Vagina (tissue), 2 donors: ENCODE measurements around the gene EPOP.

Experiments used
- POLR2AphosphoS5 ChIP-seq, 2 donors: sonication (generic); formaldehyde crosslinking; IDR thresholded peaks; one replicate each; pipeline ENCODE4 v1.9.0; 2017; ENCODE audit warnings: antibody characterized with exemption in 2 of 2, mild to moderate bottlenecking in 2 of 2, low read depth in 1 of 2; ENCODE audit not compliant: insufficient read depth in 1 of 2
- TF ChIP-seq, protein P1 (sequence below), 3 experiments: fragments of 450-650 bp in 2 of 3; fragments of 200-600 bp in 1 of 3; sonication (generic) in 1 of 3; IDR thresholded peaks; one replicate each; pipeline ENCODE4 v1.5.1; 2017 to 2019; ENCODE audit warnings: antibody characterized with exemption in 3 of 3, mild to moderate bottlenecking in 2 of 3, moderate library complexity in 2 of 3

DNA sequence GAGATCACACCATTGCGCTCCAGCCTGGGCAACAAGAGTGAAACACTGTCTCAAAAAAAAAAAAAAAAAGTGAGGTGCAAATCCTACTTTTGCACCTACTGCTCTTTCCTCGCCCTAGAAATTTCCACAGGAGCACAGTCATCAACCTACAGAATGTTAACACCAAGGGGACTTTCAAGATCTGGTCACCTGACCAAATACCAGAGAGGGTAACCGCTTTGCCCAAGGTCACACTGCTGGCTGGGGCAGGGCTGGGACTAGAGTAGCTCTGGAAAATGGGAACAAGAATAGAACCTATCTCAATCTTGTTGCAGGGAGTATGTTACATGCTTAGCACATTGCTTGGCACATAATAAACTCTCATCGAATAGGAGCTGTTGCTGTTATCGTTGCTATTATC is 24.0 kb upstream of the EPOP start:
- no peak for TF ChIP-seq POLR2AphosphoS5 (IDR thresholded peaks at IDR 0.05; ENCODE audit: insufficient read depth in 1 of 2, low read depth in 1 of 2)
- TF ChIP-seq, protein P1, sequence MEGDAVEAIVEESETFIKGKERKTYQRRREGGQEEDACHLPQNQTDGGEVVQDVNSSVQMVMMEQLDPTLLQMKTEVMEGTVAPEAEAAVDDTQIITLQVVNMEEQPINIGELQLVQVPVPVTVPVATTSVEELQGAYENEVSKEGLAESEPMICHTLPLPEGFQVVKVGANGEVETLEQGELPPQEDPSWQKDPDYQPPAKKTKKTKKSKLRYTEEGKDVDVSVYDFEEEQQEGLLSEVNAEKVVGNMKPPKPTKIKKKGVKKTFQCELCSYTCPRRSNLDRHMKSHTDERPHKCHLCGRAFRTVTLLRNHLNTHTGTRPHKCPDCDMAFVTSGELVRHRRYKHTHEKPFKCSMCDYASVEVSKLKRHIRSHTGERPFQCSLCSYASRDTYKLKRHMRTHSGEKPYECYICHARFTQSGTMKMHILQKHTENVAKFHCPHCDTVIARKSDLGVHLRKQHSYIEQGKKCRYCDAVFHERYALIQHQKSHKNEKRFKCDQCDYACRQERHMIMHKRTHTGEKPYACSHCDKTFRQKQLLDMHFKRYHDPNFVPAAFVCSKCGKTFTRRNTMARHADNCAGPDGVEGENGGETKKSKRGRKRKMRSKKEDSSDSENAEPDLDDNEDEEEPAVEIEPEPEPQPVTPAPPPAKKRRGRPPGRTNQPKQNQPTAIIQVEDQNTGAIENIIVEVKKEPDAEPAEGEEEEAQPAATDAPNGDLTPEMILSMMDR (IDR thresholded peaks at IDR 0.05), result no peak
